Naive thymus-derived CD4-positive, alpha-beta T cell (primary cell): ENCODE results near the gene CD209. TPM values are rescaled to one million over a fixed set of nuclear protein-coding genes. Genes with fewer than 3 reads are reported as not detected.

ENCODE experiments used
- ATAC-seq: fragments of 150-1000 bp; cut with Tn5 transposase; 2 replicates; pipeline ENCODE4 v1.10.0; 2021; ENCODE audit warnings: mild to moderate bottlenecking, moderate library complexity
- CTCF ChIA-PET: fragments of 350-600 bp; sonication (Branson Sonifier 250); formaldehyde crosslinking; loops from one replicate; lab custom pipeline; 2021; ENCODE audit warnings: antibody characterized with exemption; lab: Charles Lee
- POLR2A ChIA-PET: fragments of 350-600 bp; sonication (Branson Sonifier 250); formaldehyde crosslinking; loops from one replicate; lab custom pipeline; 2021; ENCODE audit warnings: antibody characterized with exemption, inconsistent platforms; lab: Charles Lee
- DNase-seq, 9 donors: peaks; one replicate each; pipeline versions ENCODE4 v3.0.0 to v3.0.0-alpha.2; 2020 to 2022; ENCODE audit warnings: mixed read lengths in 1 of 9
- H3K27ac ChIP-seq: one replicate; pipeline ENCODE4 v1.7.0; 2013; ENCODE audit warnings: mild to moderate bottlenecking, low read depth, low read length, moderate library complexity
- H3K27me3 ChIP-seq, 2 donors: one replicate each; pipeline ENCODE4 v1.7.0; 2013; ENCODE audit warnings: low read length in 2 of 2, mild to moderate bottlenecking in 2 of 2, moderate library complexity in 2 of 2; ENCODE audit not compliant: control insufficient read depth in 2 of 2, insufficient read depth in 2 of 2
- H3K36me3 ChIP-seq, 3 experiments: 1 replicate in 2 of 3; 2 replicates in 1 of 3; pipeline ENCODE4 v1.7.0; 2013; ENCODE audit warnings: low read length in 3 of 3, mild to moderate bottlenecking in 3 of 3, moderate library complexity in 1 of 3; ENCODE audit not compliant: insufficient read depth in 3 of 3, control insufficient read depth in 2 of 3
- H3K4me1 ChIP-seq, 2 donors: one replicate each; pipeline ENCODE4 v1.7.0; 2013; ENCODE audit warnings: low read length in 2 of 2, mild to moderate bottlenecking in 2 of 2, moderate library complexity in 1 of 2; ENCODE audit not compliant: control insufficient read depth in 2 of 2, insufficient read depth in 2 of 2
- H3K4me3 ChIP-seq: 2 replicates; pipeline ENCODE4 v1.7.0; 2013; ENCODE audit warnings: mild to moderate bottlenecking, low read length
- H3K9me3 ChIP-seq, 3 experiments: 1 replicate in 2 of 3; 2 replicates in 1 of 3; pipeline ENCODE4 v1.7.0; 2013; ENCODE audit warnings: low read length in 3 of 3; ENCODE audit not compliant: control insufficient read depth in 2 of 3
- H3K27ac Mint-ChIP-seq, 9 donors: one replicate each; pipeline ENCODE4 v1.8.0; 2020 to 2022; ENCODE audit warnings: mixed read lengths in 9 of 9, mild to moderate bottlenecking in 8 of 9, moderate library complexity in 5 of 9, inconsistent platforms in 2 of 9
- H3K27me3 Mint-ChIP-seq, 5 donors: one replicate each; pipeline ENCODE4 v1.8.0; 2021 to 2022; ENCODE audit warnings: mixed read lengths in 5 of 5, mild to moderate bottlenecking in 1 of 5
- H3K36me3 Mint-ChIP-seq, 5 donors: one replicate each; pipeline ENCODE4 v1.8.0; 2020 to 2022; ENCODE audit warnings: mixed read lengths in 5 of 5, mild to moderate bottlenecking in 3 of 5, inconsistent platforms in 1 of 5
- H3K4me1 Mint-ChIP-seq, 7 donors: one replicate each; pipeline ENCODE4 v1.8.0; 2020 to 2022; ENCODE audit warnings: mixed read lengths in 7 of 7, mild to moderate bottlenecking in 3 of 7, inconsistent platforms in 1 of 7
- H3K4me3 Mint-ChIP-seq, 10 donors: one replicate each; pipeline ENCODE4 v1.8.0; 2020 to 2022; ENCODE audit warnings: mild to moderate bottlenecking in 10 of 10, mixed read lengths in 10 of 10, moderate library complexity in 6 of 10, inconsistent platforms in 2 of 10
- H3K9me3 Mint-ChIP-seq, 11 donors: one replicate each; pipeline ENCODE4 v1.8.0; 2020 to 2022; ENCODE audit warnings: mixed read lengths in 11 of 11, mild to moderate bottlenecking in 4 of 11, inconsistent platforms in 1 of 11, moderate library complexity in 1 of 11
- intact Hi-C, 2 donors: fragments of 100-400 bp; cut with micrococcal nuclease; formaldehyde crosslinking; loops; one replicate each; pipeline ENCODE4 v1.15.1; 2023
- polyA plus RNA-seq, 2 donors: library from polyadenylated mRNA; unstranded; fragments of 300-500 nt; fragmentation: Illumina TruSeq; gene quantifications; one replicate each; pipeline ENCODE4 v1.2.3, GENCODE V29; 2021
- total RNA-seq, 6 experiments: library from RNA in 5 of 6; stranded (reverse) in 5 of 6; gene quantifications; 1 replicate in 5 of 6; 2 replicates in 1 of 6; pipeline ENCODE4 v1.2.3 and lab custom pipeline; 2021 to 2026

CD209 gene
- total and polyA plus RNA-seq, 7 experiments from 2014 or later, result 0.27 to 0.68 (median 0.32) TPM; not detected in 4

- DNase-seq, result no peak
- Mint-ChIP-seq H3K4me3 (no peak overlapping the region), H3K27ac (no peak overlapping the region), H3K4me1 (peaks cover 0 to 14% (median 5%) of the 10 kb centered on the region in 7 donors), H3K36me3 (no peaks in the 10 kb centered on the region), H3K27me3 (peaks cover 0 to 31% (median 6%) of the 10 kb centered on the region in 5 donors), H3K9me3 (peaks cover 0 to 1% (median 0%) of the 10 kb centered on the region in 11 donors)
- H3K4me3 ChIP-seq, result no peak overlapping the region
- POLR2A ChIA-PET, result no interaction called here
- H3K27me3 ChIP-seq, result no peaks in the 10 kb centered on the region
- no peak overlapping the region for H3K27ac ChIP-seq
- ATAC-seq, result no peak
- H3K36me3 ChIP-seq, result no peaks in the 10 kb centered on the region
- intact Hi-C loops, result no loop called here
- CTCF ChIA-PET, result no interaction called here
- H3K4me1 ChIP-seq, result no peaks in the 10 kb centered on the region
- H3K9me3 ChIP-seq, result no peaks in the 10 kb centered on the region
These were observed 9.3 kb downstream of the CD209 start for GRCh38 chr19:7738023-7738422.

GRCh38 chr19:7737215-7737614, 10.1 kb downstream of the CD209 start:
- POLR2A ChIA-PET, result no interaction called here
- DNase-seq, result no peak
- H3K4me3 ChIP-seq, result no peak overlapping the region
- no peak overlapping the region for H3K27ac ChIP-seq
- intact Hi-C loops, result no loop called here
- no peak for ATAC-seq
- peaks cover 0 to 31% (median 6%) of the 10 kb centered on the region in 5 donors for H3K27me3 Mint-ChIP-seq
- no peaks in the 10 kb centered on the region for H3K36me3 ChIP-seq
- no peak overlapping the region for H3K27ac Mint-ChIP-seq
- CTCF ChIA-PET, result no interaction called here
- H3K9me3 Mint-ChIP-seq, result peaks cover 0 to 1% (median 0%) of the 10 kb centered on the region in 11 donors
- no peaks in the 10 kb centered on the region for H3K9me3 ChIP-seq
- H3K36me3 Mint-ChIP-seq, result no peaks in the 10 kb centered on the region
- no peaks in the 10 kb centered on the region for H3K4me1 ChIP-seq
- no peak overlapping the region for H3K4me3 Mint-ChIP-seq
- H3K27me3 ChIP-seq, result no peaks in the 10 kb centered on the region
- peaks cover 0 to 14% (median 5%) of the 10 kb centered on the region in 7 donors for H3K4me1 Mint-ChIP-seq

- Mint-ChIP-seq H3K9me3 (peaks cover 0 to 1% (median 0%) of the 10 kb centered on the region in 11 donors), H3K36me3 (no peaks in the 10 kb centered on the region), H3K27ac (no peak overlapping the region), H3K4me3 (no peak overlapping the region), H3K4me1 (peaks cover 0 to 14% (median 5%) of the 10 kb centered on the region in 7 donors), H3K27me3 (peaks cover 5 to 28% (median 6%) of the 10 kb centered on the region in 5 donors)
- DNase-seq (no peak), ATAC-seq (no peak)
- ChIA-PET POLR2A (no interaction called here), CTCF (no interaction called here)
- intact Hi-C loops, result no loop called here
- H3K9me3 ChIP-seq, result no peaks in the 10 kb centered on the region
- no peaks in the 10 kb centered on the region for H3K4me1 ChIP-seq
- no peaks in the 10 kb centered on the region for H3K27me3 ChIP-seq
- H3K27ac ChIP-seq, result no peak overlapping the region
- no peak overlapping the region for H3K4me3 ChIP-seq
- H3K36me3 ChIP-seq, result no peaks in the 10 kb centered on the region
These were observed 11.2 kb downstream of the CD209 start for GRCh38 chr19:7736148-7736547.

GRCh38 chr19:7734220-7735203, 12.8 kb downstream of the CD209 start:
- Mint-ChIP-seq H3K27ac (peak overlapping the region in 1 of 9 donors; percentile 1), H3K4me1 (peaks cover 0 to 16% (median 6%) of the 10 kb centered on the region in 7 donors), H3K36me3 (no peaks in the 10 kb centered on the region), H3K27me3 (peaks cover 5 to 32% (median 14%) of the 10 kb centered on the region in 5 donors), H3K4me3 (no peak overlapping the region), H3K9me3 (peaks cover 0 to 1% (median 0%) of the 10 kb centered on the region in 11 donors)
- peaks cover 0 to 11% of the 10 kb centered on the region in 2 donors for H3K4me1 ChIP-seq
- ChIA-PET POLR2A (no interaction called here), CTCF (no interaction called here)
- no peaks in the 10 kb centered on the region for H3K36me3 ChIP-seq
- no peak overlapping the region for H3K4me3 ChIP-seq
- DNase-seq, result no peak
- no peak for ATAC-seq
- H3K9me3 ChIP-seq, result no peaks in the 10 kb centered on the region
- H3K27ac ChIP-seq, result no peak overlapping the region
- intact Hi-C loops, result no loop called here
- H3K27me3 ChIP-seq, result peaks cover 0 to 3% of the 10 kb centered on the region in 2 donors

GRCh38 chr19:7733376-7733775, 14.0 kb downstream of the CD209 start:
- CTCF ChIA-PET, result no interaction called here
- no peak for ATAC-seq
- no peak overlapping the region for H3K27ac Mint-ChIP-seq

GRCh38 chr19:7732045-7732444, 15.3 kb downstream of the CD209 start, which contains the start of gene CLEC4G:
CLEC4G (minus strand) TSS chr19:7732110; CDS start chr19:7732102, 8 bp downstream.
- H3K36me3 Mint-ChIP-seq, result peaks cover 0 to 4% (median 0%) of the 10 kb centered on the region in 5 donors

More at GRCh38 chr19:7733376-7733775, 14.0 kb downstream of the CD209 start:
- H3K27me3 ChIP-seq, result peaks cover 0 to 13% of the 10 kb centered on the region in 2 donors
- Mint-ChIP-seq H3K4me3 (no peak overlapping the region), H3K27me3 (peaks cover 14 to 43% (median 26%) of the 10 kb centered on the region in 5 donors), H3K36me3 (no peaks in the 10 kb centered on the region), H3K9me3 (peaks cover 0 to 1% (median 0%) of the 10 kb centered on the region in 11 donors), H3K4me1 (peaks cover 0 to 19% (median 14%) of the 10 kb centered on the region in 7 donors)
- H3K4me1 ChIP-seq, result peaks cover 0 to 16% of the 10 kb centered on the region in 2 donors
- H3K4me3 ChIP-seq, result no peak overlapping the region
- no peak overlapping the region for H3K27ac ChIP-seq
- H3K9me3 ChIP-seq, result no peaks in the 10 kb centered on the region
- no peak for DNase-seq
- POLR2A ChIA-PET, result no interaction called here
- no peaks in the 10 kb centered on the region for H3K36me3 ChIP-seq
- intact Hi-C loops, result no loop called here

More at GRCh38 chr19:7732045-7732444, 15.3 kb downstream of the CD209 start, which contains the start of gene CLEC4G:
- intact Hi-C loops, result no loop called here
- Histone ChIP-seq H3K36me3 (no peaks in the 10 kb centered on the region), H3K4me3 (no peak within 1 kb of the TSS), H3K4me1 (peaks cover 0 to 16% of the 10 kb centered on the region in 2 donors), H3K9me3 (no peaks in the 10 kb centered on the region), H3K27ac (no peak within 1 kb of the TSS), H3K27me3 (peaks cover 0 to 13% of the 10 kb centered on the region in 2 donors)
- Mint-ChIP-seq H3K27me3 (peaks cover 19 to 54% (median 38%) of the 10 kb centered on the region in 5 donors), H3K4me3 (peak within 1 kb of the TSS in 3 of 10 donors; percentile 14 to 53 (median 29)), H3K4me1 (peaks cover 0 to 19% (median 14%) of the 10 kb centered on the region in 7 donors), H3K27ac (no peak within 1 kb of the TSS), H3K9me3 (peaks cover 0 to 4% (median 0%) of the 10 kb centered on the region in 11 donors)
- ATAC-seq, result no peak
- no peak for DNase-seq
- ChIA-PET POLR2A (interaction anchor here (0.6 kb wide), 1 partner anchor 51 kb away, joined by 3 read pairs; the partner anchor contains the start of gene TRAPPC5), CTCF (no interaction called here)
